Mesothelial cell of epicardium (in vitro differentiated cells): ENCODE measurements around the gene ITPR1. TPM values are rescaled to one million over a fixed set of nuclear protein-coding genes. Genes with fewer than 3 reads are reported as not detected.

Experiments
- DNase-seq, 2 experiments: peaks; one replicate each; pipeline ENCODE4 v3.0.0; 2021; ENCODE audit warnings: low spot score in 2 of 2; ENCODE audit not compliant: unreplicated experiment in 2 of 2
- H3K27ac Mint-ChIP-seq: 2 replicates; pipeline ENCODE4 v1.8.0; 2021; ENCODE audit warnings: mixed read lengths
- H3K27me3 Mint-ChIP-seq: 2 replicates; pipeline ENCODE4 v1.8.0; 2021; ENCODE audit warnings: low read depth, mixed read lengths
- H3K36me3 Mint-ChIP-seq: 2 replicates; pipeline ENCODE4 v1.8.0; 2021; ENCODE audit warnings: mixed read lengths
- H3K4me1 Mint-ChIP-seq: 2 replicates; pipeline ENCODE4 v1.8.0; 2021; ENCODE audit warnings: mixed read lengths
- H3K4me3 Mint-ChIP-seq: 2 replicates; pipeline ENCODE4 v1.8.0; 2021; ENCODE audit warnings: mild to moderate bottlenecking, moderate library complexity, mixed read lengths
- H3K9me3 Mint-ChIP-seq: 2 replicates; pipeline ENCODE4 v1.8.0; 2021; ENCODE audit warnings: mixed read lengths
- CTCF ChIP-seq: fragments of 200-600 bp; sonication (generic); IDR thresholded peaks from one replicate; pipeline ENCODE4 v1.5.0; 2021; ENCODE audit warnings: antibody characterized with exemption; ENCODE audit not compliant: unreplicated experiment
- total RNA-seq: library from RNA; stranded (reverse); gene quantifications from 3 replicates; pipeline ENCODE4 v1.2.1, GENCODE V29; 2021

Gene ITPR1
- total RNA-seq, 1 donor from 2014 or later: 21.3 TPM

GRCh38 chr3:4882548-4882947 is 389.4 kb downstream of the ITPR1 start:
- Mint-ChIP-seq H3K36me3 (no peaks in the 10 kb centered on the region), H3K9me3 (no peaks in the 10 kb centered on the region), H3K27me3 (no peaks in the 10 kb centered on the region), H3K4me1 (no peaks in the 10 kb centered on the region), H3K27ac (no peak overlapping the region), H3K4me3 (no peak overlapping the region)
- TF ChIP-seq CTCF: no peak
- DNase-seq: no peak

- Mint-ChIP-seq H3K27me3 (no peaks in the 10 kb centered on the region), H3K4me1 (no peaks in the 10 kb centered on the region), H3K4me3 (no peak overlapping the region), H3K9me3 (no peaks in the 10 kb centered on the region), H3K36me3 (no peaks in the 10 kb centered on the region), H3K27ac (no peak overlapping the region)
- no peak for DNase-seq
- TF ChIP-seq CTCF: no peak
Observed at GRCh38 chr3:4883011-4883410, 389.9 kb downstream of the ITPR1 start.

- H3K27me3 Mint-ChIP-seq: no peaks in the 10 kb centered on the region
- H3K27ac Mint-ChIP-seq: no peak overlapping the region
- peaks cover 3% of the 10 kb centered on the region for H3K4me1 Mint-ChIP-seq
- no peaks in the 10 kb centered on the region for H3K9me3 Mint-ChIP-seq
- no peak for DNase-seq
- no peak for TF ChIP-seq CTCF
- H3K36me3 Mint-ChIP-seq: no peaks in the 10 kb centered on the region
- H3K4me3 Mint-ChIP-seq: no peak overlapping the region
Observed at GRCh38 chr3:4884888-4885287, 391.7 kb downstream of the ITPR1 start.

- no peak overlapping the region for H3K27ac Mint-ChIP-seq
- H3K36me3 Mint-ChIP-seq: no peaks in the 10 kb centered on the region
- no peaks in the 10 kb centered on the region for H3K27me3 Mint-ChIP-seq
- H3K4me3 Mint-ChIP-seq: no peak overlapping the region
- no peak for DNase-seq
- peaks cover 5% of the 10 kb centered on the region for H3K4me1 Mint-ChIP-seq
- H3K9me3 Mint-ChIP-seq: no peaks in the 10 kb centered on the region
- no peak for TF ChIP-seq CTCF
Observed at GRCh38 chr3:4885316-4885715, 392.2 kb downstream of the ITPR1 start.

- DNase-seq: no peak
- Mint-ChIP-seq H3K9me3 (peaks cover under 1% of the 10 kb centered on the region), H3K27me3 (no peaks in the 10 kb centered on the region), H3K27ac (no peak overlapping the region), H3K4me1 (peaks cover 5% of the 10 kb centered on the region), H3K36me3 (no peaks in the 10 kb centered on the region), H3K4me3 (no peak overlapping the region)
- no peak for TF ChIP-seq CTCF
Observed at GRCh38 chr3:4886448-4886847, 393.3 kb downstream of the ITPR1 start.

GRCh38 chr3:4887177-4887576 is 394.0 kb downstream of the ITPR1 start:
- Mint-ChIP-seq H3K4me3 (no peak overlapping the region), H3K27me3 (no peaks in the 10 kb centered on the region), H3K4me1 (peaks cover 5% of the 10 kb centered on the region), H3K36me3 (no peaks in the 10 kb centered on the region), H3K27ac (no peak overlapping the region), H3K9me3 (peaks cover 4% of the 10 kb centered on the region)
- no peak for TF ChIP-seq CTCF
- no peak for DNase-seq
